HG03060 (cell line): ENCODE measurements around the gene B3GALT5.

Source experiments
- ATAC-seq: cut with Tn5 transposase; IDR thresholded peaks from one replicate; pipeline ENCODE4 v1.9.1; 2021; ENCODE audit warnings: low read depth, moderate number of reproducible peaks; ENCODE audit not compliant: unreplicated experiment

The B3GALT5 gene

GRCh38 chr21:39641827-39642450, 29.2 kb downstream of the B3GALT5 start:
- no peak for ATAC-seq

- no peak for ATAC-seq
Observed at GRCh38 chr21:39644062-39644560, 31.4 kb downstream of the B3GALT5 start.

GRCh38 chr21:39645331-39645730, 32.6 kb downstream of the B3GALT5 start:
- ATAC-seq, result no peak

- ATAC-seq, result no peak
Observed at GRCh38 chr21:39647476-39647875, 34.7 kb downstream of the B3GALT5 start.

GRCh38 chr21:39648879-39649278, 36.1 kb downstream of the B3GALT5 start:
- no peak for ATAC-seq

GRCh38 chr21:39649526-39649925, 36.8 kb downstream of the B3GALT5 start:
- no peak for ATAC-seq

- ATAC-seq, result no peak
Observed at GRCh38 chr21:39650306-39650705, 37.6 kb downstream of the B3GALT5 start.

- no peak for ATAC-seq
Observed at GRCh38 chr21:39650801-39651200, 38.1 kb downstream of the B3GALT5 start.

- no peak for ATAC-seq
Observed at GRCh38 chr21:39651206-39651605, 38.5 kb downstream of the B3GALT5 start.

GRCh38 chr21:39654951-39655350, 42.2 kb downstream of the B3GALT5 start:
- no peak for ATAC-seq

GRCh38 chr21:39655589-39655988, 42.8 kb downstream of the B3GALT5 start:
- no peak for ATAC-seq

- no peak for ATAC-seq
Observed at GRCh38 chr21:39656209-39656608, 43.5 kb downstream of the B3GALT5 start.

- no peak for ATAC-seq
Observed at GRCh38 chr21:39657091-39657689, 44.5 kb downstream of the B3GALT5 start.

GRCh38 chr21:39658066-39658465, 45.3 kb downstream of the B3GALT5 start:
- no peak for ATAC-seq

GRCh38 chr21:39659070-39659815, 46.5 kb downstream of the B3GALT5 start:
- ATAC-seq, result no peak

GRCh38 chr21:39660191-39660980, 47.6 kb downstream of the B3GALT5 start:
- no peak for ATAC-seq

- ATAC-seq, result no peak
Observed at GRCh38 chr21:39661121-39661520, 48.4 kb downstream of the B3GALT5 start.

GRCh38 chr21:39661740-39662139, 49.0 kb downstream of the B3GALT5 start:
- ATAC-seq, result no peak

GRCh38 chr21:39662411-39662953, 49.7 kb downstream of the B3GALT5 start:
- no peak for ATAC-seq

GRCh38 chr21:39663066-39663465, 50.3 kb downstream of the B3GALT5 start:
- ATAC-seq, result no peak
